HepG2 (cell line): ENCODE measurements around the gene CCDC97. TPM values are rescaled to one million over a fixed set of nuclear protein-coding genes. Genes with fewer than 3 reads are reported as not detected.

ENCODE experiments used
- ATAC-seq: fragments of 200-7000 bp; cut with Tn5 transposase; 3 replicates; pipeline ENCODE4 v1.9.1; 2020; ENCODE audit warnings: mild to moderate bottlenecking, moderate library complexity
- BruUV-seq: library from RNA; stranded (reverse); fragments of 400-500 nt; replicated peaks from 2 replicates; lab custom pipeline; 2021; lab: Mats Ljungman, UMichigan
- CTCF ChIA-PET: fragments of 300-600 bp; formaldehyde crosslinking; extraction: SDS; loops from one replicate; lab custom pipeline; 2021; ENCODE audit warnings: low total read pairs, inconsistent platforms, low intra/inter-chr PET ratio; lab: Yijun Ruan, JAX
- POLR2A ChIA-PET: fragments of 350-600 bp; sonication (Branson Sonifier 250); formaldehyde crosslinking; loops from one replicate; lab custom pipeline; 2020; ENCODE audit warnings: antibody characterized with exemption, inconsistent platforms; lab: Yijun Ruan, JAX
- DNase-seq: peaks from one replicate; pipeline ENCODE4 v3.0.0-alpha.2; 2015; ENCODE audit warnings: low spot score
- FAIRE-seq: peaks from 3 replicates; lab custom pipeline; 2011; peaks lifted over from hg19 to GRCh38; lab: Jason Lieb, UNC
- H2AFZ ChIP-seq: one replicate; pipeline ENCODE4 v1.6.1; 2011; ENCODE audit warnings: low read length, inconsistent platforms
- H3K27ac ChIP-seq: fragments of 300-600 bp; 3 replicates; pipeline ENCODE4 v1.8.0; 2011; ENCODE audit warnings: mixed run types, mild to moderate bottlenecking, mixed read lengths, low read length, inconsistent platforms; ENCODE audit not compliant: insufficient read depth; ENCODE audit errors: extremely low read length
- H3K27me3 ChIP-seq, 2 experiments: fragments of 200-600 bp in 1 of 2; 2 replicates in 1 of 2; 3 replicates in 1 of 2; pipeline versions ENCODE4 v1.6.0 to v1.8.0; 2011; ENCODE audit warnings: low read length in 2 of 2, mild to moderate bottlenecking in 2 of 2, moderate library complexity in 2 of 2, inconsistent platforms in 1 of 2; ENCODE audit not compliant: insufficient read depth in 2 of 2, control insufficient read depth in 1 of 2
- H3K36me3 ChIP-seq, 2 experiments: fragments of 200-600 bp in 1 of 2; replicated peaks in 1 of 2; 2 replicates in 1 of 2; 3 replicates in 1 of 2; pipeline versions ENCODE4 v1.5.1 to v1.8.0; 2011; ENCODE audit warnings: low read length in 2 of 2, inconsistent platforms in 1 of 2; ENCODE audit not compliant: insufficient read depth in 2 of 2, control insufficient read depth in 1 of 2
- H3K4me1 ChIP-seq: 2 replicates; pipeline ENCODE4 v1.5.1; 2012; ENCODE audit warnings: low read length, inconsistent platforms; ENCODE audit not compliant: insufficient read depth
- H3K4me2 ChIP-seq: 2 replicates; pipeline ENCODE4 v1.6.0; 2011; ENCODE audit warnings: low read depth, low read length, inconsistent platforms
- H3K4me3 ChIP-seq, 3 experiments: fragments of 200-600 bp in 1 of 3; sonication (generic), shearing (Covaris generic) in 1 of 3; replicated peaks in 1 of 3; 2 replicates each; pipeline ENCODE4 v1.5.1; 2011 to 2016; ENCODE audit warnings: low read length in 3 of 3, inconsistent platforms in 2 of 3, low read depth in 2 of 3, mild to moderate bottlenecking in 2 of 3, control low read depth in 1 of 3, mixed read lengths in 1 of 3; ENCODE audit not compliant: insufficient read depth in 1 of 3
- H3K79me2 ChIP-seq: one replicate; pipeline ENCODE4 v1.6.1; 2011; ENCODE audit warnings: low read length, inconsistent platforms; ENCODE audit not compliant: insufficient read depth
- H3K9ac ChIP-seq: 2 replicates; pipeline ENCODE4 v1.6.0; 2011; ENCODE audit warnings: mild to moderate bottlenecking, low read depth, low read length, inconsistent platforms; ENCODE audit not compliant: insufficient read depth
- H3K9me3 ChIP-seq: 2 replicates; pipeline ENCODE4 v1.5.1; 2012; ENCODE audit warnings: mild to moderate bottlenecking, low read length
- H4K20me1 ChIP-seq: 2 replicates; pipeline ENCODE4 v1.6.0; 2011; ENCODE audit warnings: inconsistent platforms, mild to moderate bottlenecking, low read length, moderate library complexity; ENCODE audit not compliant: insufficient read depth
- ARHGAP35 ChIP-seq: sonication (generic); formaldehyde crosslinking; IDR thresholded peaks from 2 replicates; pipeline ENCODE4 v1.9.0; 2022; ENCODE audit warnings: mild to moderate bottlenecking, inconsistent platforms, moderate library complexity, missing genetic modification reagents, borderline replicate concordance
- KAT7 ChIP-seq: IDR thresholded peaks from 2 replicates; pipeline ENCODE4 v1.6.1; 2018; ENCODE audit warnings: borderline replicate concordance, missing compliant biosample characterization
- MIER3 ChIP-seq: IDR thresholded peaks from 2 replicates; pipeline ENCODE4 v1.6.1; 2016; ENCODE audit warnings: missing compliant biosample characterization, borderline replicate concordance
- ZFP41 ChIP-seq: sonication (generic); formaldehyde crosslinking; IDR thresholded peaks from 2 replicates; pipeline ENCODE4 v1.4.0; 2020; ENCODE audit warnings: mild to moderate bottlenecking, missing genetic modification reagents, borderline replicate concordance
- ZNF550 ChIP-seq: sonication (generic); formaldehyde crosslinking; IDR thresholded peaks from 2 replicates; pipeline ENCODE4 v1.4.0; 2020; ENCODE audit warnings: mild to moderate bottlenecking, missing genetic modification reagents, borderline replicate concordance
- ZNF660 ChIP-seq: sonication (generic); formaldehyde crosslinking; IDR thresholded peaks from 2 replicates; pipeline ENCODE4 v1.5.1; 2020; ENCODE audit warnings: mild to moderate bottlenecking, low read depth, missing genetic modification reagents, borderline replicate concordance
- ZNF761 ChIP-seq: sonication (generic); formaldehyde crosslinking; conservative IDR thresholded peaks from 2 replicates; pipeline ENCODE4 v1.4.0; 2020; ENCODE audit warnings: mild to moderate bottlenecking, missing genetic modification reagents
- ZSCAN12 ChIP-seq: sonication (generic); formaldehyde crosslinking; IDR thresholded peaks from 2 replicates; pipeline ENCODE4 v1.9.0; 2021; ENCODE audit warnings: mild to moderate bottlenecking, missing genetic modification reagents
- ZSCAN9 ChIP-seq: IDR thresholded peaks from 2 replicates; pipeline ENCODE4 v1.6.1; 2016; ENCODE audit warnings: borderline replicate concordance
- WGBS: methylation state at CpG from one replicate; pipeline ENCODE4 v1.1.6; 2017; ENCODE audit warnings: low lambda C conversion rate; 5-methylcytosine and 5-hydroxymethylcytosine counted together
- in situ Hi-C: cut with HindIII; loops from 2 replicates; pipeline ENCODE4 v1.10.0; 2017; ENCODE audit warnings: low pct_unique_long_range_greater_than_20kb; ENCODE audit not compliant: extremely low pct_ligation_motif_present
- intact Hi-C: fragments of 100-400 bp; cut with micrococcal nuclease; formaldehyde crosslinking; loops from one replicate; pipeline ENCODE4 v1.10.0; 2022; ENCODE audit not compliant: unreplicated experiment
- polyA plus RNA-seq, 8 experiments: library from polyadenylated mRNA; depleted of rRNA in 3 of 8; stranded (reverse) in 7 of 8; unstranded in 1 of 8; fragments of >200 nt; fragmentation: Illumina TruSeq in 4 of 8; extraction: Trizol in 4 of 8; gene quantifications; 2 replicates each; pipeline versions ENCODE4 v1.2.1 to v1.2.3, GENCODE V29; 2011 to 2016; ENCODE audit warnings: low read depth in 4 of 8, missing spikeins in 1 of 8, mixed read lengths in 1 of 8; ENCODE audit not compliant: insufficient read depth in 1 of 8
- total RNA-seq, 5 experiments: library from RNA; depleted of rRNA; stranded (reverse); fragments of >200 nt; fragmentation: Illumina TruSeq; extraction: Trizol; gene quantifications; 2 replicates each; pipeline ENCODE4 v1.2.3, GENCODE V29; 2016; ENCODE audit warnings: low read depth in 1 of 5

The CCDC97 gene
- total and polyA plus RNA-seq, 2 of the 13 experiments (the other 11 are each of a cell fraction or from before 2014, with no cell fraction given): 6.2 to 7.3 TPM

DNA sequence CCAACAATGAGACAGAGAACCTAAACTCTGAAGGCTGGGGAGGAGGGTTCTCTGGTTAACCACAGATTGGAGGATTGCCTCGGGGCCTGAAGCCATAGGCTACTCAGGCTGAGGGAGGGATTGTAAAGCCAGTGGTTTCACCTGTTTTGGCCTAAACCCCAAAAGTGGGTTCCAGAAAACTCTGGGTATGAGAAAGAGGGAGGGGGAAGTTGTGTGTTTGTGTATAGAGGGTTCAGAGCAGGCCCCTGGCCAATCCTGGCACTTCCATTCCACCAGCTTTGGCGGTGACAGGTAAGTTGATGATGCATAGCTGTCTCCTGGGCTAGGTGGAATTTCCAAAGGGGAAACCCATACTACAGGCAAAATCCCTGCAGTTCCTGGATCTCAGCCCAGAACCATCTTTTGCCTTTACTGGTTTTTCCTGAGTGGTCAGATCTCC, 13.5 kb upstream of the CCDC97 start:
- CTCF ChIA-PET: no interaction called here
- Histone ChIP-seq H3K27ac (no peak overlapping the region), H3K4me3 (no peak overlapping the region), H3K79me2 (no peaks in the 10 kb centered on the region), H3K27me3 (no peaks in the 10 kb centered on the region), H4K20me1 (no peaks in the 10 kb centered on the region; the same call in 1 of the 2 replicates), H3K4me2 (no peak overlapping the region), H3K4me1 (no peaks in the 10 kb centered on the region), H3K9me3 (no peaks in the 10 kb centered on the region), H3K36me3 (peaks cover 57 to 100% of the 10 kb centered on the region in 2 experiments), H3K9ac (no peak overlapping the region), H2AFZ (no peak overlapping the region)
- ATAC-seq: no peak
- 100% methylated on average over 2 of the region's 2 CpGs for WGBS
- no peak for FAIRE-seq
- in situ Hi-C loops: no loop called here
- BruUV-seq: no TSS peak
- intact Hi-C loops: no loop called here
- POLR2A ChIA-PET: interaction anchor here (2.1 kb wide), 1 partner anchor 33 kb away, joined by 4 read pairs; the partner anchor contains the start of gene HNRNPUL1
- DNase-seq: no peak
- TF ChIP-seq ZNF660 (CRISPR knock-in tag) (no peak), ZFP41 (CRISPR knock-in tag) (no peak), ZNF550 (no peak), KAT7 (CRISPR knock-in tag) (no peak), ZSCAN9 (CRISPR knock-in tag) (no peak), MIER3 (CRISPR knock-in tag) (no peak), ZNF761 (CRISPR knock-in tag) (no peak), ZSCAN12 (CRISPR knock-in tag) (no peak), ARHGAP35 (CRISPR knock-in tag) (no peak)
